AG04450 (cell line): ENCODE data around the gene OVOL2. TPM values are rescaled to one million over a fixed set of nuclear protein-coding genes. Genes with fewer than 3 reads are reported as not detected.
"Not testable (repeated sequence)": the region's sequence is repeated elsewhere in the genome, so short reads cannot be mapped to it uniquely, and the experiment has no call there.

ENCODE experiments used
- CTCF ChIA-PET: fragments of 300-600, 350-600 bp; formaldehyde crosslinking; extraction: SDS; loops from one replicate; lab custom pipeline; 2022; ENCODE audit warnings: antibody characterized with exemption, inconsistent platforms; lab: Charles Lee
- POLR2A ChIA-PET: fragments of 350-600 bp; formaldehyde crosslinking; extraction: SDS; loops from one replicate; lab custom pipeline; 2021; ENCODE audit warnings: antibody characterized with exemption, inconsistent platforms; lab: Yijun Ruan, JAX
- DNase-seq: peaks from one replicate; pipeline ENCODE4 v3.0.0-alpha.2; 2011; ENCODE audit warnings: low read depth, low spot score
- H3K27ac ChIP-seq: one replicate; pipeline ENCODE4 v1.5.1; 2012; ENCODE audit warnings: low read depth, low read length, control low read depth
- H3K27me3 ChIP-seq: one replicate; pipeline ENCODE4 v1.6.0; 2012; ENCODE audit warnings: low read length; ENCODE audit not compliant: control insufficient read depth, insufficient read depth
- H3K4me3 ChIP-seq: 2 replicates; pipeline ENCODE4 v1.5.1; 2011; ENCODE audit warnings: mild to moderate bottlenecking, low read depth, low read length, control low read depth
- H3K9me3 ChIP-seq: 2 replicates; pipeline ENCODE4 v1.5.1; 2012; ENCODE audit warnings: low read length; ENCODE audit not compliant: control insufficient read depth, insufficient read depth
- polyA plus RNA-seq: library from polyadenylated mRNA; depleted of rRNA; stranded (reverse); fragments of >200 nt; gene quantifications from 2 replicates; pipeline ENCODE4 v1.2.3, GENCODE V29; 2011
- TF ChIP-seq, protein P1 (sequence below): IDR thresholded peaks from 2 replicates; pipeline ENCODE4 v1.5.1; 2011; ENCODE audit warnings: low read depth, low read length, control low read depth, inconsistent platforms

Gene OVOL2
- polyA plus RNA-seq, 1 experiment, result not detected

GRCh38 chr20:18087054-18087453 is 29.3 kb upstream of the OVOL2 start:
- ChIA-PET POLR2A (interaction anchor here (0.6 kb wide), 1 partner anchor 22 kb away, joined by 3 read pairs; no protein-coding TSS in a partner anchor), CTCF (no interaction called here)
- TF ChIP-seq, protein P1, sequence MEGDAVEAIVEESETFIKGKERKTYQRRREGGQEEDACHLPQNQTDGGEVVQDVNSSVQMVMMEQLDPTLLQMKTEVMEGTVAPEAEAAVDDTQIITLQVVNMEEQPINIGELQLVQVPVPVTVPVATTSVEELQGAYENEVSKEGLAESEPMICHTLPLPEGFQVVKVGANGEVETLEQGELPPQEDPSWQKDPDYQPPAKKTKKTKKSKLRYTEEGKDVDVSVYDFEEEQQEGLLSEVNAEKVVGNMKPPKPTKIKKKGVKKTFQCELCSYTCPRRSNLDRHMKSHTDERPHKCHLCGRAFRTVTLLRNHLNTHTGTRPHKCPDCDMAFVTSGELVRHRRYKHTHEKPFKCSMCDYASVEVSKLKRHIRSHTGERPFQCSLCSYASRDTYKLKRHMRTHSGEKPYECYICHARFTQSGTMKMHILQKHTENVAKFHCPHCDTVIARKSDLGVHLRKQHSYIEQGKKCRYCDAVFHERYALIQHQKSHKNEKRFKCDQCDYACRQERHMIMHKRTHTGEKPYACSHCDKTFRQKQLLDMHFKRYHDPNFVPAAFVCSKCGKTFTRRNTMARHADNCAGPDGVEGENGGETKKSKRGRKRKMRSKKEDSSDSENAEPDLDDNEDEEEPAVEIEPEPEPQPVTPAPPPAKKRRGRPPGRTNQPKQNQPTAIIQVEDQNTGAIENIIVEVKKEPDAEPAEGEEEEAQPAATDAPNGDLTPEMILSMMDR, result no peak
- no peak for DNase-seq
- Histone ChIP-seq H3K27ac (no peak overlapping the region), H3K4me3 (no peak overlapping the region), H3K9me3 (no peaks in the 10 kb centered on the region), H3K27me3 (no peaks in the 10 kb centered on the region)

DNA sequence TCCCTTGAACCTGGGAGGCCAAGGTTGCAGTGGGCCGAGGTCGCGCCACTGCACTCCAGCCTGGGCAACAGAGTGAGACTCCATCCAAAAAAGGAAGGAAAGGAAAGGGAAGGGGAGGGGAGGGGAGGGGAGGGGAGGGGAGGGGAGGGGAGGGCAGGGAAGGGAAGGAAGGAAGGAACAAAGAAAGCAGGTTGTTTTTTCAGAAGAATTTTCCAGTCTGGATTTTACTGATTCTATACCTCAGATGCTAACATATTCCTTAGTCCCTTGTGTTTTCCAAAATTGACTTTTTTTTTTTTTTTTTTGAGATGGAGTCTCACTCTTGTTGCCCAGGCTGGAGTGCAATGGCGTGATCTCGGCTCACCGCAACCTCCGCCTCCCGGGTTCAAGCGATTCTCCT is 23.1 kb upstream of the OVOL2 start:
- H3K27me3 ChIP-seq, POLR2A ChIA-PET, H3K4me3 ChIP-seq, H3K27ac ChIP-seq, CTCF ChIA-PET, DNase-seq, H3K9me3 ChIP-seq: not testable (repeated sequence)

DNA sequence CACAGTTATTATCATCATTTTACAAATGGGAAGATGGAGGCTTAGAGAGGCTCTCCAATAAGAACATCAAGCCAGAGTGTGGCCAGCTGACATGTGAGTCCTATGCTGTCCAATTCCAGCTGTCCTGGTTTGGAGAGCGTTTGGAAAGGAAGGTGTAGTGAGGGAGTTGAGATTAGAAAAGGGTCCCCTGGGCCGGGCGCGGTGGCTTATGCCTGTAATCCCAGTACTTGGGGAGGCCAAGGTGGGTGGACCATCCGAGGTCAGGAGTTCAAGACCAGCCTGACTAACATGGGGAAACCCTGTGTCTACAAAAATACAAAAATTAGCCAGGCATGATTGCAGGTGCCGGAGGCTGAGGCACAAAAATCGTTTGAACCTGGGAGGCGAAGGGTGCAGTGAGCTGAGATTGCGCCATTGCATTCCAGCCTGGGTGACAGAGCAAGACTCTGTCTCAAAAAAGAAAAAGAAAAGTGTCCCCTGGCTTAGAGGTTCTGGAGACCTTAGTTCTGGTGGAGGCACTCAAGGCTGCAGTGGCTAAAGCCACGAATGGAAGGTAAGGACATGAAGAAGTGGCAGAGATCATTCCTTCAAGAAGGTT is 22.1 kb upstream of the OVOL2 start:
- ChIA-PET CTCF (no interaction called here), POLR2A (no interaction called here)
- Histone ChIP-seq H3K27me3 (no peaks in the 10 kb centered on the region), H3K9me3 (no peaks in the 10 kb centered on the region), H3K4me3 (no peak overlapping the region), H3K27ac (no peak overlapping the region)
- DNase-seq, result no peak
- TF ChIP-seq, protein P1, result no peak

- TF ChIP-seq, protein P1, result no peak
- ChIA-PET POLR2A (no interaction called here), CTCF (no interaction called here)
- Histone ChIP-seq H3K4me3 (no peak overlapping the region), H3K27me3 (no peaks in the 10 kb centered on the region), H3K9me3 (no peaks in the 10 kb centered on the region), H3K27ac (no peak overlapping the region)
- DNase-seq, result no peak
Measured at GRCh38 chr20:18077157-18077556, 19.4 kb upstream of the OVOL2 start.

DNA sequence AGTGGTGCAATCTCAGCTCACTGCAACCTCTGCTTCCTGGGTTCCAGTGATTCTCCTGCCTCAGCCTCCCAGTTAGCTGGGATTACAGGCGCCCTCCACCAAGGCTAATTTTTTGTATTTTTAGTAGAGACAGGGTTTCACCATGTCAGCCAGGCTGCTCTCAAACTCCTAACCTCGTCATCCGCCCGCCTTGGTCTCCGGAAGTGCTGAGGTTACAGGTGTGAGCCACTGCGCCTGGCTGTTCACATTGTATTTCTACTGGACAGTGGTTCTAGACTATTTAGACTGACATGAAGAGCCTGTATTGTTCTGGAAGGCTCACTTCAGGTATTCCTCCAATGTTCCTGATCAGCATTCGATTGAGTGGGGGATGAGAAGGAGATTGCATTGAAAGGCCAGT is 14.8 kb upstream of the OVOL2 start:
- CTCF ChIA-PET, result no interaction called here
- Histone ChIP-seq H3K27ac (no peak overlapping the region), H3K27me3 (no peaks in the 10 kb centered on the region), H3K4me3 (no peak overlapping the region), H3K9me3 (no peaks in the 10 kb centered on the region)
- DNase-seq, result no peak
- POLR2A ChIA-PET, result no interaction called here
- TF ChIP-seq, protein P1, result no peak
